ENCODE measurements around the gene HIBCH. TPM values are rescaled to one million over a fixed set of nuclear protein-coding genes. Genes with fewer than 3 reads are reported as not detected.

Gene HIBCH
- total and polyA plus RNA-seq, 2 experiments from 2014 or later: 25.7 to 42.3 TPM

- no peak for ATAC-seq
- peaks cover 1% of the 10 kb centered on the region for H3K27me3 Mint-ChIP-seq (ENCODE audit: insufficient read depth, low read depth, poor library complexity)
These were observed 41.3 kb upstream of the HIBCH start for GRCh38 chr2:190360965-190361364.

More at GRCh38 chr2:190360965-190361364, 41.3 kb upstream of the HIBCH start:
- Histone ChIP-seq H3K9me2 (ENCODE audit: insufficient read depth) (no peaks in the 10 kb centered on the region), H4K20me1 (replicated peaks; ENCODE audit: insufficient read depth) (no peaks in the 10 kb centered on the region), H3K36me3 (ENCODE audit: insufficient read depth) (no peaks in the 10 kb centered on the region), H3K4me1 (ENCODE audit: insufficient read depth) (no peaks in the 10 kb centered on the region), H3F3A (replicated peaks; ENCODE audit: low read depth) (no peaks in the 10 kb centered on the region), H3K4me2 (no peak overlapping the region), H2AFZ (no peak overlapping the region), H3K27me3 (ENCODE audit: insufficient read depth) (no peaks in the 10 kb centered on the region), H3K79me2 (replicated peaks; ENCODE audit: insufficient read depth) (no peaks in the 10 kb centered on the region), H3K4me3 (no peak overlapping the region), H3K27ac (ENCODE audit: low read depth) (no peak overlapping the region)
- no peak overlapping the region for H3K4me3 Mint-ChIP-seq
- no peak for DNase-seq (ENCODE audit: low spot score)
- H3K36me3 Mint-ChIP-seq (ENCODE audit: low read depth): no peaks in the 10 kb centered on the region
- no peak for TF ChIP-seq NANOG (IDR thresholded peaks at IDR 0.05; ENCODE audit: borderline replicate concordance)
- no peak for TF ChIP-seq ZNF331 (CRISPR knock-in tag; IDR thresholded peaks at IDR 0.05; ENCODE audit: low read depth)
- TF ChIP-seq, protein P1, sequence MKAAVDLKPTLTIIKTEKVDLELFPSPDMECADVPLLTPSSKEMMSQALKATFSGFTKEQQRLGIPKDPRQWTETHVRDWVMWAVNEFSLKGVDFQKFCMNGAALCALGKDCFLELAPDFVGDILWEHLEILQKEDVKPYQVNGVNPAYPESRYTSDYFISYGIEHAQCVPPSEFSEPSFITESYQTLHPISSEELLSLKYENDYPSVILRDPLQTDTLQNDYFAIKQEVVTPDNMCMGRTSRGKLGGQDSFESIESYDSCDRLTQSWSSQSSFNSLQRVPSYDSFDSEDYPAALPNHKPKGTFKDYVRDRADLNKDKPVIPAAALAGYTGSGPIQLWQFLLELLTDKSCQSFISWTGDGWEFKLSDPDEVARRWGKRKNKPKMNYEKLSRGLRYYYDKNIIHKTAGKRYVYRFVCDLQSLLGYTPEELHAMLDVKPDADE (IDR thresholded peaks at IDR 0.05): no peak
- TF ChIP-seq EZH2 (IDR thresholded peaks at IDR 0.05; ENCODE audit: low read depth, unreplicated experiment): no peak
- TF ChIP-seq ZNF114 (CRISPR knock-in tag; IDR thresholded peaks at IDR 0.05): no peak
- no peak for TF ChIP-seq JUNB (IDR thresholded peaks at IDR 0.05; ENCODE audit: unreplicated experiment)
- no peak for TF ChIP-seq POLR2AphosphoS5 (IDR thresholded peaks at IDR 0.05; ENCODE audit: low read depth)
- TF ChIP-seq, protein P2, sequence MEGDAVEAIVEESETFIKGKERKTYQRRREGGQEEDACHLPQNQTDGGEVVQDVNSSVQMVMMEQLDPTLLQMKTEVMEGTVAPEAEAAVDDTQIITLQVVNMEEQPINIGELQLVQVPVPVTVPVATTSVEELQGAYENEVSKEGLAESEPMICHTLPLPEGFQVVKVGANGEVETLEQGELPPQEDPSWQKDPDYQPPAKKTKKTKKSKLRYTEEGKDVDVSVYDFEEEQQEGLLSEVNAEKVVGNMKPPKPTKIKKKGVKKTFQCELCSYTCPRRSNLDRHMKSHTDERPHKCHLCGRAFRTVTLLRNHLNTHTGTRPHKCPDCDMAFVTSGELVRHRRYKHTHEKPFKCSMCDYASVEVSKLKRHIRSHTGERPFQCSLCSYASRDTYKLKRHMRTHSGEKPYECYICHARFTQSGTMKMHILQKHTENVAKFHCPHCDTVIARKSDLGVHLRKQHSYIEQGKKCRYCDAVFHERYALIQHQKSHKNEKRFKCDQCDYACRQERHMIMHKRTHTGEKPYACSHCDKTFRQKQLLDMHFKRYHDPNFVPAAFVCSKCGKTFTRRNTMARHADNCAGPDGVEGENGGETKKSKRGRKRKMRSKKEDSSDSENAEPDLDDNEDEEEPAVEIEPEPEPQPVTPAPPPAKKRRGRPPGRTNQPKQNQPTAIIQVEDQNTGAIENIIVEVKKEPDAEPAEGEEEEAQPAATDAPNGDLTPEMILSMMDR (conservative IDR thresholded peaks at IDR 0.05; ENCODE audit: low read depth in 2 of 2): no peak
- TF ChIP-seq CREB1 (CRISPR knock-in tag; IDR thresholded peaks at IDR 0.05; ENCODE audit: low read depth): no peak
- no peak for TF ChIP-seq STAT1 (IDR thresholded peaks at IDR 0.05; ENCODE audit: unreplicated experiment)
- TF ChIP-seq, protein P3, sequence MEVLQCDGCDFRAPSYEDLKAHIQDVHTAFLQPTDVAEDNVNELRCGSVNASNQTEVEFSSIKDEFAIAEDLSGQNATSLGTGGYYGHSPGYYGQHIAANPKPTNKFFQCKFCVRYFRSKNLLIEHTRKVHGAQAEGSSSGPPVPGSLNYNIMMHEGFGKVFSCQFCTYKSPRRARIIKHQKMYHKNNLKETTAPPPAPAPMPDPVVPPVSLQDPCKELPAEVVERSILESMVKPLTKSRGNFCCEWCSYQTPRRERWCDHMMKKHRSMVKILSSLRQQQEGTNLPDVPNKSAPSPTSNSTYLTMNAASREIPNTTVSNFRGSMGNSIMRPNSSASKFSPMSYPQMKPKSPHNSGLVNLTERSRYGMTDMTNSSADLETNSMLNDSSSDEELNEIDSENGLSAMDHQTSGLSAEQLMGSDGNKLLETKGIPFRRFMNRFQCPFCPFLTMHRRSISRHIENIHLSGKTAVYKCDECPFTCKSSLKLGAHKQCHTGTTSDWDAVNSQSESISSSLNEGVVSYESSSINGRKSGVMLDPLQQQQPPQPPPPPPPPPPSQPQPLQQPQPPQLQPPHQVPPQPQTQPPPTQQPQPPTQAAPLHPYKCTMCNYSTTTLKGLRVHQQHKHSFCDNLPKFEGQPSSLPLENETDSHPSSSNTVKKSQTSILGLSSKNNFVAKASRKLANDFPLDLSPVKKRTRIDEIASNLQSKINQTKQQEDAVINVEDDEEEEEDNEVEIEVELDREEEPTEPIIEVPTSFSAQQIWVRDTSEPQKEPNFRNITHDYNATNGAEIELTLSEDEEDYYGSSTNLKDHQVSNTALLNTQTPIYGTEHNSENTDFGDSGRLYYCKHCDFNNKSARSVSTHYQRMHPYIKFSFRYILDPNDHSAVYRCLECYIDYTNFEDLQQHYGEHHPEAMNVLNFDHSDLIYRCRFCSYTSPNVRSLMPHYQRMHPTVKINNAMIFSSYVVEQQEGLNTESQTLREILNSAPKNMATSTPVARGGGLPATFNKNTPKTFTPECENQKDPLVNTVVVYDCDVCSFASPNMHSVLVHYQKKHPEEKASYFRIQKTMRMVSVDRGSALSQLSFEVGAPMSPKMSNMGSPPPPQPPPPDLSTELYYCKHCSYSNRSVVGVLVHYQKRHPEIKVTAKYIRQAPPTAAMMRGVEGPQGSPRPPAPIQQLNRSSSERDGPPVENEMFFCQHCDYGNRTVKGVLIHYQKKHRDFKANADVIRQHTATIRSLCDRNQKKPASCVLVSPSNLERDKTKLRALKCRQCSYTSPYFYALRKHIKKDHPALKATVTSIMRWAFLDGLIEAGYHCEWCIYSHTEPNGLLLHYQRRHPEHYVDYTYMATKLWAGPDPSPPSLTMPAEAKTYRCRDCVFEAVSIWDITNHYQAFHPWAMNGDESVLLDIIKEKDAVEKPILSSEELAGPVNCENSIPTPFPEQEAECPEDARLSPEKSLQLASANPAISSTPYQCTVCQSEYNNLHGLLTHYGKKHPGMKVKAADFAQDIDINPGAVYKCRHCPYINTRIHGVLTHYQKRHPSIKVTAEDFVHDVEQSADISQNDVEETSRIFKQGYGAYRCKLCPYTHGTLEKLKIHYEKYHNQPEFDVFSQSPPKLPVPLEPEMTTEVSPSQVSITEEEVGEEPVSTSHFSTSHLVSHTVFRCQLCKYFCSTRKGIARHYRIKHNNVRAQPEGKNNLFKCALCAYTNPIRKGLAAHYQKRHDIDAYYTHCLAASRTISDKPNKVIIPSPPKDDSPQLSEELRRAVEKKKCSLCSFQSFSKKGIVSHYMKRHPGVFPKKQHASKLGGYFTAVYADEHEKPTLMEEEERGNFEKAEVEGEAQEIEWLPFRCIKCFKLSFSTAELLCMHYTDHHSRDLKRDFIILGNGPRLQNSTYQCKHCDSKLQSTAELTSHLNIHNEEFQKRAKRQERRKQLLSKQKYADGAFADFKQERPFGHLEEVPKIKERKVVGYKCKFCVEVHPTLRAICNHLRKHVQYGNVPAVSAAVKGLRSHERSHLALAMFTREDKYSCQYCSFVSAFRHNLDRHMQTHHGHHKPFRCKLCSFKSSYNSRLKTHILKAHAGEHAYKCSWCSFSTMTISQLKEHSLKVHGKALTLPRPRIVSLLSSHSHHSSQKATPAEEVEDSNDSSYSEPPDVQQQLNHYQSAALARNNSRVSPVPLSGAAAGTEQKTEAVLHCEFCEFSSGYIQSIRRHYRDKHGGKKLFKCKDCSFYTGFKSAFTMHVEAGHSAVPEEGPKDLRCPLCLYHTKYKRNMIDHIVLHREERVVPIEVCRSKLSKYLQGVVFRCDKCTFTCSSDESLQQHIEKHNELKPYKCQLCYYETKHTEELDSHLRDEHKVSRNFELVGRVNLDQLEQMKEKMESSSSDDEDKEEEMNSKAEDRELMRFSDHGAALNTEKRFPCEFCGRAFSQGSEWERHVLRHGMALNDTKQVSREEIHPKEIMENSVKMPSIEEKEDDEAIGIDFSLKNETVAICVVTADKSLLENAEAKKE (CRISPR knock-in tag; IDR thresholded peaks at IDR 0.05): no peak
- no peak for TF ChIP-seq EZH2phosphoT487 (IDR thresholded peaks at IDR 0.05; ENCODE audit: unreplicated experiment)
- TF ChIP-seq, protein P4, sequence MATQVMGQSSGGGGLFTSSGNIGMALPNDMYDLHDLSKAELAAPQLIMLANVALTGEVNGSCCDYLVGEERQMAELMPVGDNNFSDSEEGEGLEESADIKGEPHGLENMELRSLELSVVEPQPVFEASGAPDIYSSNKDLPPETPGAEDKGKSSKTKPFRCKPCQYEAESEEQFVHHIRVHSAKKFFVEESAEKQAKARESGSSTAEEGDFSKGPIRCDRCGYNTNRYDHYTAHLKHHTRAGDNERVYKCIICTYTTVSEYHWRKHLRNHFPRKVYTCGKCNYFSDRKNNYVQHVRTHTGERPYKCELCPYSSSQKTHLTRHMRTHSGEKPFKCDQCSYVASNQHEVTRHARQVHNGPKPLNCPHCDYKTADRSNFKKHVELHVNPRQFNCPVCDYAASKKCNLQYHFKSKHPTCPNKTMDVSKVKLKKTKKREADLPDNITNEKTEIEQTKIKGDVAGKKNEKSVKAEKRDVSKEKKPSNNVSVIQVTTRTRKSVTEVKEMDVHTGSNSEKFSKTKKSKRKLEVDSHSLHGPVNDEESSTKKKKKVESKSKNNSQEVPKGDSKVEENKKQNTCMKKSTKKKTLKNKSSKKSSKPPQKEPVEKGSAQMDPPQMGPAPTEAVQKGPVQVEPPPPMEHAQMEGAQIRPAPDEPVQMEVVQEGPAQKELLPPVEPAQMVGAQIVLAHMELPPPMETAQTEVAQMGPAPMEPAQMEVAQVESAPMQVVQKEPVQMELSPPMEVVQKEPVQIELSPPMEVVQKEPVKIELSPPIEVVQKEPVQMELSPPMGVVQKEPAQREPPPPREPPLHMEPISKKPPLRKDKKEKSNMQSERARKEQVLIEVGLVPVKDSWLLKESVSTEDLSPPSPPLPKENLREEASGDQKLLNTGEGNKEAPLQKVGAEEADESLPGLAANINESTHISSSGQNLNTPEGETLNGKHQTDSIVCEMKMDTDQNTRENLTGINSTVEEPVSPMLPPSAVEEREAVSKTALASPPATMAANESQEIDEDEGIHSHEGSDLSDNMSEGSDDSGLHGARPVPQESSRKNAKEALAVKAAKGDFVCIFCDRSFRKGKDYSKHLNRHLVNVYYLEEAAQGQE (IDR thresholded peaks at IDR 0.05; ENCODE audit: unreplicated experiment): no peak
- no peaks in the 10 kb centered on the region for H3K9me3 Mint-ChIP-seq
- no peak overlapping the region for H3K27ac Mint-ChIP-seq
- peaks cover 12% of the 10 kb centered on the region for H3K4me1 Mint-ChIP-seq
